ENCODE data around the gene ACTRT2. TPM values are rescaled to one million over a fixed set of nuclear protein-coding genes. Genes with fewer than 3 reads are reported as not detected.
A peak's percentile ranks its signal among the peaks of the same experiment; 100 is the strongest.

ACTRT2 gene
- total and polyA plus RNA-seq, 10 donors = not detected

GRCh38 chr1:3070644-3071564 is 49.6 kb downstream of the ACTRT2 start:
- peak overlapping the region in 1 of 8 donors; percentile 24 for H3K27ac ChIP-seq
- intact Hi-C loops (cut with DNase I; ENCODE audit: low total_unique reads) = no loop called here
- TF ChIP-seq POLR2AphosphoS5 (IDR thresholded peaks at IDR 0.05) (no peak), POLR2A (IDR thresholded peaks at IDR 0.05) (no peak)
- peaks cover 0 to 98% (median 85%) of the 10 kb centered on the region in 7 donors for H3K27me3 ChIP-seq (replicated peaks in 1 of 7)
- 11 to 38% (median 14%) methylated on average over 19 to 97 of the region's 97 CpGs for WGBS, 5 donors
- peak; percentile 62 for DNase-seq
- H3K36me3 ChIP-seq = no peaks in the 10 kb centered on the region
- H3K4me1 ChIP-seq = peaks cover 4 to 55% (median 39%) of the 10 kb centered on the region in 6 donors
- H3K4me3 ChIP-seq = peak overlapping the region; percentile 4 to 85 (median 71)
- no peaks in the 10 kb centered on the region for H3K9me3 ChIP-seq

GRCh38 chr1:3071565-3072390 is 50.5 kb downstream of the ACTRT2 start:
- TF ChIP-seq POLR2AphosphoS5 (IDR thresholded peaks at IDR 0.05) (no peak), POLR2A (IDR thresholded peaks at IDR 0.05) (no peak), CTCF (IDR thresholded peaks at IDR 0.05 in 8 of 11, conservative IDR thresholded peaks at IDR 0.05 in 3 of 11) (no peak)
- peak; percentile 51 for DNase-seq
- no peaks in the 10 kb centered on the region for H3K9me3 ChIP-seq
- H3K4me3 ChIP-seq = peak overlapping the region in 2 of 8 donors; percentile 75 to 84
- intact Hi-C loops (cut with DNase I; ENCODE audit: low total_unique reads) = no loop called here
- peaks cover 0 to 98% (median 83%) of the 10 kb centered on the region in 7 donors for H3K27me3 ChIP-seq (replicated peaks in 1 of 7)
- H3K27ac ChIP-seq = no peak overlapping the region
- no peaks in the 10 kb centered on the region for H3K36me3 ChIP-seq
- peaks cover 4 to 49% (median 36%) of the 10 kb centered on the region in 6 donors for H3K4me1 ChIP-seq
- WGBS, 5 donors = 73 to 89% (median 78%) methylated on average over 11 to 17 of the region's 17 CpGs

Other genes starting within 250 kb of the ACTRT2 start
- gene TTC34, start 219.8 kb upstream of the ACTRT2 start, total RNA-seq = 1 to 10 TPM in 6 of 7 donors, under 1 TPM in 1; 0.64 to 2.8 (median 1.8) TPM
- under 1 TPM; 0.09 to 0.51 (median 0.13) TPM for gene TTC34, start 219.8 kb upstream of the ACTRT2 start, polyA plus RNA-seq
- 1 to 10 TPM in 6 of 7 donors, under 1 TPM in 1; 0.51 to 3.2 (median 1.7) TPM for gene PRDM16, start 47.7 kb downstream of the ACTRT2 start, total RNA-seq
- under 1 TPM; 0.43 to 0.99 (median 0.44) TPM for gene PRDM16, start 47.7 kb downstream of the ACTRT2 start, polyA plus RNA-seq